Breast epithelium (tissue), 3 donors: ENCODE results near the gene UBE2M.

Source experiments
- CTCF ChIP-seq, 3 donors: fragments of 450-650 bp; IDR thresholded peaks; one replicate each; pipeline ENCODE4 v1.5.1; 2016 to 2017; ENCODE audit warnings: antibody characterized with exemption in 3 of 3, mild to moderate bottlenecking in 3 of 3, moderate library complexity in 3 of 3
- POLR2AphosphoS5 ChIP-seq, 3 donors: sonication (generic); formaldehyde crosslinking; IDR thresholded peaks; one replicate each; pipeline ENCODE4 v1.6.1; 2017; ENCODE audit warnings: antibody characterized with exemption in 3 of 3

- TF ChIP-seq CTCF (IDR thresholded peaks at IDR 0.05) (no peak), POLR2AphosphoS5 (IDR thresholded peaks at IDR 0.05) (peak in 2 of 3 donors; percentile 27 to 58)
Observed at GRCh38 chr19:58572026-58572817, 13.8 kb upstream of the UBE2M start.
